ENCODE measurements around the gene ZNF418.
"Not testable (repeated sequence)": the region's sequence is repeated elsewhere in the genome, so short reads cannot be mapped to it uniquely, and the experiment has no call there.

Gene ZNF418

GRCh38 chr19:57934820-57935665 lies at the start of gene ZNF418:
TSS of gene ZNF418 (minus strand) at chr19:57935402. CDS start at chr19:57933822, 1,580 bp downstream.
- DNase-seq: peak; percentile 82

GRCh38 chr19:57978586-57979289 lies 43.5 kb upstream of the ZNF418 start:
- no peak for DNase-seq

GRCh38 chr19:57974434-57974833 lies 39.2 kb upstream of the ZNF418 start, which contains the start of gene C19orf18:
TSS of gene C19orf18 (minus strand) at chr19:57974534. CDS start at chr19:57974432, 102 bp downstream.
- DNase-seq: no peak

- DNase-seq: no peak
Observed at GRCh38 chr19:57964761-57965160, 29.6 kb upstream of the ZNF418 start.

- DNase-seq: no peak
Observed at GRCh38 chr19:57961785-57962184, 26.6 kb upstream of the ZNF418 start.

GRCh38 chr19:57954996-57955395 lies 19.8 kb upstream of the ZNF418 start:
- no peak for DNase-seq

- no peak for DNase-seq
Observed at GRCh38 chr19:57949702-57950101, 14.5 kb upstream of the ZNF418 start.

GRCh38 chr19:57949296-57949695 lies 14.1 kb upstream of the ZNF418 start:
- DNase-seq: no peak

GRCh38 chr19:57947419-57948134 lies 12.4 kb upstream of the ZNF418 start, which contains the start of gene ZNF256:
TSS of gene ZNF256 (minus strand) at chr19:57947706. CDS start at chr19:57947474, 232 bp downstream.
- peak; percentile 98 for DNase-seq

- no peak for DNase-seq
Observed at GRCh38 chr19:57947088-57947418, 11.9 kb upstream of the ZNF418 start.

GRCh38 chr19:57946316-57946715 lies 11.1 kb upstream of the ZNF418 start:
- no peak for DNase-seq

- DNase-seq: no peak
Observed at GRCh38 chr19:57941593-57941992, 6.4 kb upstream of the ZNF418 start.

GRCh38 chr19:57935731-57936130 lies 529 bp upstream of the ZNF418 start:
- no peak for DNase-seq

- no peak for DNase-seq
Observed at GRCh38 chr19:57927587-57927986, 7.6 kb downstream of the ZNF418 start.

- peak; percentile 91 for DNase-seq
Observed at GRCh38 chr19:57916168-57916995, 18.8 kb downstream of the ZNF418 start, which contains the start of gene ZNF417. TSS of gene ZNF417 (minus strand) at chr19:57916592. CDS start at chr19:57916411, 181 bp downstream.

GRCh38 chr19:57914531-57914930 lies 20.7 kb downstream of the ZNF418 start:
- DNase-seq: no peak

- no peak for DNase-seq
Observed at GRCh38 chr19:57907394-57907793, 27.8 kb downstream of the ZNF418 start.

GRCh38 chr19:57905258-57905657 lies 29.9 kb downstream of the ZNF418 start:
- no peak for DNase-seq

GRCh38 chr19:57903618-57904184 lies 31.5 kb downstream of the ZNF418 start:
- no peak for DNase-seq

- DNase-seq: no peak
Observed at GRCh38 chr19:57900311-57900710, 34.9 kb downstream of the ZNF418 start.

GRCh38 chr19:57890706-57891105 lies 44.5 kb downstream of the ZNF418 start:
- DNase-seq: not testable (repeated sequence)

All from NCI-H2171 (cell line).